Parathyroid adenoma (tissue), 2 donors: Measurements from ENCODE around the gene B9D1.

Source experiments
- H2AFZ ChIP-seq: fragments of 300-600 bp; sonication (generic); one replicate; pipeline ENCODE4 v1.7.0; 2017; ENCODE audit warnings: antibody characterized with exemption, mild to moderate bottlenecking
- H3K27ac ChIP-seq: fragments of 300-600 bp; sonication (generic); one replicate; pipeline ENCODE4 v1.7.0; 2017
- H3K27me3 ChIP-seq: fragments of 300-600 bp; sonication (generic); one replicate; pipeline ENCODE4 v1.7.0; 2017; ENCODE audit warnings: low read length; ENCODE audit not compliant: control insufficient read depth, insufficient read depth
- H3K36me3 ChIP-seq: fragments of 300-600 bp; sonication (generic); one replicate; pipeline ENCODE4 v1.7.0; 2017; ENCODE audit warnings: low read length; ENCODE audit not compliant: control insufficient read depth, insufficient read depth
- H3K4me1 ChIP-seq: fragments of 300-600 bp; sonication (generic); one replicate; pipeline ENCODE4 v1.7.0; 2017; ENCODE audit warnings: control low read depth
- H3K4me2 ChIP-seq: fragments of 300-600 bp; sonication (generic); one replicate; pipeline ENCODE4 v1.7.0; 2017; ENCODE audit warnings: low read length
- H3K4me3 ChIP-seq: fragments of 300-600 bp; sonication (generic); one replicate; pipeline ENCODE4 v1.7.0; 2017; ENCODE audit warnings: low read depth, low read length
- H3K79me2 ChIP-seq: fragments of 300-600 bp; sonication (generic); one replicate; pipeline ENCODE4 v1.7.0; 2017; ENCODE audit warnings: control low read depth
- H3K9ac ChIP-seq: fragments of 300-600 bp; sonication (generic); one replicate; pipeline ENCODE4 v1.7.0; 2017; ENCODE audit warnings: mild to moderate bottlenecking
- H3K9me3 ChIP-seq: fragments of 300-600 bp; sonication (generic); one replicate; pipeline ENCODE4 v1.7.0; 2017; ENCODE audit warnings: low read length; ENCODE audit not compliant: control insufficient read depth
- CTCF ChIP-seq: fragments of 300-600 bp; sonication (generic); IDR thresholded peaks from one replicate; pipeline ENCODE4 v1.7.0; 2017; ENCODE audit warnings: antibody characterized with exemption, mild to moderate bottlenecking
- donor health status: primary hyperparathyroidism.

The B9D1 gene

GRCh38 chr17:19299866-19300265 is 62.7 kb downstream of the B9D1 start:
- Histone ChIP-seq H3K4me1 (peaks cover 78% of the 10 kb centered on the region), H3K9ac (no peak overlapping the region), H3K9me3 (no peaks in the 10 kb centered on the region), H3K4me3 (no peak overlapping the region), H3K4me2 (no peak overlapping the region), H3K27ac (peak overlapping the region; percentile 34), H2AFZ (no peak overlapping the region), H3K79me2 (peaks cover 26% of the 10 kb centered on the region), H3K36me3 (no peaks in the 10 kb centered on the region), H3K27me3 (no peaks in the 10 kb centered on the region)
- TF ChIP-seq CTCF, result no peak

GRCh38 chr17:19299214-19299747 is 63.2 kb downstream of the B9D1 start:
- H3K36me3 ChIP-seq, result no peaks in the 10 kb centered on the region
- no peaks in the 10 kb centered on the region for H3K27me3 ChIP-seq
- peak overlapping the region; percentile 34 for H3K27ac ChIP-seq
- no peaks in the 10 kb centered on the region for H3K9me3 ChIP-seq
- H3K9ac ChIP-seq, result no peak overlapping the region
- TF ChIP-seq CTCF, result no peak
- H3K4me2 ChIP-seq, result no peak overlapping the region
- peaks cover 26% of the 10 kb centered on the region for H3K79me2 ChIP-seq
- no peak overlapping the region for H3K4me3 ChIP-seq
- no peak overlapping the region for H2AFZ ChIP-seq
- peaks cover 78% of the 10 kb centered on the region for H3K4me1 ChIP-seq

- Histone ChIP-seq H2AFZ (no peak overlapping the region), H3K27me3 (no peaks in the 10 kb centered on the region), H3K4me3 (no peak overlapping the region), H3K36me3 (no peaks in the 10 kb centered on the region), H3K9ac (no peak overlapping the region), H3K4me1 (peaks cover 74% of the 10 kb centered on the region), H3K4me2 (no peak overlapping the region), H3K27ac (peak overlapping the region; percentile 85), H3K79me2 (peaks cover 26% of the 10 kb centered on the region), H3K9me3 (no peaks in the 10 kb centered on the region)
- no peak for TF ChIP-seq CTCF
These were observed 63.8 kb downstream of the B9D1 start for GRCh38 chr17:19298569-19299213.

GRCh38 chr17:19296786-19297778 is 65.4 kb downstream of the B9D1 start:
- H3K4me3 ChIP-seq, result no peak overlapping the region
- no peak overlapping the region for H3K4me2 ChIP-seq
- no peaks in the 10 kb centered on the region for H3K27me3 ChIP-seq
- H2AFZ ChIP-seq, result no peak overlapping the region
- H3K36me3 ChIP-seq, result no peaks in the 10 kb centered on the region
- no peak for TF ChIP-seq CTCF
- no peaks in the 10 kb centered on the region for H3K9me3 ChIP-seq
- no peak overlapping the region for H3K9ac ChIP-seq
- peak overlapping the region; percentile 85 for H3K27ac ChIP-seq
- H3K4me1 ChIP-seq, result peaks cover 65% of the 10 kb centered on the region
- peaks cover 21% of the 10 kb centered on the region for H3K79me2 ChIP-seq
